Mucosa of rectum (tissue), 2 donors: ENCODE measurements around the gene ZNF593OS.

Source experiments
- H3K27ac ChIP-seq, 2 donors: one replicate each; pipeline ENCODE4 v1.7.0; 2013; ENCODE audit warnings: inconsistent platforms in 2 of 2, low read depth in 2 of 2, low read length in 2 of 2
- H3K27me3 ChIP-seq, 2 donors: one replicate each; pipeline ENCODE4 v1.7.0; 2013; ENCODE audit warnings: low read length in 2 of 2; ENCODE audit not compliant: control insufficient read depth in 2 of 2, insufficient read depth in 2 of 2
- H3K36me3 ChIP-seq, 2 donors: one replicate each; pipeline ENCODE4 v1.7.0; 2013; ENCODE audit warnings: low read length in 2 of 2; ENCODE audit not compliant: control insufficient read depth in 2 of 2, insufficient read depth in 2 of 2
- H3K4me1 ChIP-seq, 2 donors: one replicate each; pipeline ENCODE4 v1.7.0; 2013; ENCODE audit warnings: low read length in 2 of 2, mild to moderate bottlenecking in 1 of 2; ENCODE audit not compliant: control insufficient read depth in 2 of 2, insufficient read depth in 2 of 2
- H3K4me3 ChIP-seq, 2 donors: one replicate each; pipeline ENCODE4 v1.7.0; 2013; ENCODE audit warnings: low read length in 2 of 2
- H3K9ac ChIP-seq, 2 donors: one replicate each; pipeline ENCODE4 v1.7.0; 2013; ENCODE audit warnings: low read length in 2 of 2, low read depth in 1 of 2, mild to moderate bottlenecking in 1 of 2
- H3K9me3 ChIP-seq, 2 donors: one replicate each; pipeline ENCODE4 v1.7.0; 2013; ENCODE audit warnings: low read length in 2 of 2; ENCODE audit not compliant: control insufficient read depth in 2 of 2
- donor health status: healthy.
- donor health status: Normal muscosa, but diverticular disease.

Gene ZNF593OS

GRCh38 chr1:26184883-26185282 is 13.3 kb upstream of the ZNF593OS start:
- H3K36me3 ChIP-seq = peaks cover 27 to 29% of the 10 kb centered on the region in 2 donors
- no peak overlapping the region for H3K4me3 ChIP-seq
- H3K27me3 ChIP-seq = no peaks in the 10 kb centered on the region
- H3K9me3 ChIP-seq = no peaks in the 10 kb centered on the region
- no peaks in the 10 kb centered on the region for H3K4me1 ChIP-seq
- H3K9ac ChIP-seq = no peak overlapping the region
- no peak overlapping the region for H3K27ac ChIP-seq

GRCh38 chr1:26184086-26184485 is 12.5 kb upstream of the ZNF593OS start:
- peaks cover 27% of the 10 kb centered on the region in 2 donors for H3K36me3 ChIP-seq
- H3K27me3 ChIP-seq = no peaks in the 10 kb centered on the region
- no peak overlapping the region for H3K9ac ChIP-seq

GRCh38 chr1:26182383-26182696 is 10.7 kb upstream of the ZNF593OS start:
- H3K27me3 ChIP-seq = no peaks in the 10 kb centered on the region
- H3K4me3 ChIP-seq = no peak overlapping the region
- no peak overlapping the region for H3K9ac ChIP-seq
- H3K36me3 ChIP-seq = peaks cover 19 to 23% of the 10 kb centered on the region in 2 donors
- no peak overlapping the region for H3K27ac ChIP-seq
- H3K4me1 ChIP-seq = peaks cover 8 to 10% of the 10 kb centered on the region in 2 donors
- H3K9me3 ChIP-seq = no peaks in the 10 kb centered on the region

More at GRCh38 chr1:26184086-26184485, 12.5 kb upstream of the ZNF593OS start:
- no peak overlapping the region for H3K27ac ChIP-seq
- no peak overlapping the region for H3K4me3 ChIP-seq
- no peaks in the 10 kb centered on the region for H3K4me1 ChIP-seq
- no peaks in the 10 kb centered on the region for H3K9me3 ChIP-seq

GRCh38 chr1:26181586-26182382 is 10.2 kb upstream of the ZNF593OS start:
- no peak overlapping the region for H3K27ac ChIP-seq
- H3K36me3 ChIP-seq = peaks cover 15 to 18% of the 10 kb centered on the region in 2 donors

GRCh38 chr1:26180010-26180506 is 8.4 kb upstream of the ZNF593OS start:
- H3K27ac ChIP-seq = no peak overlapping the region
- no peaks in the 10 kb centered on the region for H3K9me3 ChIP-seq
- H3K4me3 ChIP-seq = no peak overlapping the region
- H3K4me1 ChIP-seq = peaks cover 8 to 13% of the 10 kb centered on the region in 2 donors
- H3K9ac ChIP-seq = no peak overlapping the region
- H3K27me3 ChIP-seq = no peaks in the 10 kb centered on the region
- H3K36me3 ChIP-seq = peaks cover 15% of the 10 kb centered on the region in 2 donors

More at GRCh38 chr1:26181586-26182382, 10.2 kb upstream of the ZNF593OS start:
- no peak overlapping the region for H3K4me3 ChIP-seq
- H3K27me3 ChIP-seq = no peaks in the 10 kb centered on the region
- no peak overlapping the region for H3K9ac ChIP-seq
- peaks cover 8 to 13% of the 10 kb centered on the region in 2 donors for H3K4me1 ChIP-seq
- no peaks in the 10 kb centered on the region for H3K9me3 ChIP-seq

GRCh38 chr1:26177182-26177684 is 5.6 kb upstream of the ZNF593OS start, which contains the start of gene CNKSR1:
TSS of gene CNKSR1 (plus strand) at chr1:26177491. CDS start at chr1:26177548, 57 bp downstream.
- Histone ChIP-seq H3K27me3 (no peaks in the 10 kb centered on the region), H3K4me3 (peak within 1 kb of the TSS; percentile 61 to 73), H3K27ac (peak within 1 kb of the TSS; percentile 76 to 89), H3K4me1 (peaks cover 8 to 13% of the 10 kb centered on the region in 2 donors), H3K9ac (peak within 1 kb of the TSS; percentile 68 to 80), H3K9me3 (no peaks in the 10 kb centered on the region), H3K36me3 (peaks cover 7 to 10% of the 10 kb centered on the region in 2 donors)

- H3K4me3 ChIP-seq = no peak overlapping the region
- no peak overlapping the region for H3K9ac ChIP-seq
- H3K9me3 ChIP-seq = no peaks in the 10 kb centered on the region
- H3K27me3 ChIP-seq = no peaks in the 10 kb centered on the region
- peaks cover 14 to 19% of the 10 kb centered on the region in 2 donors for H3K4me1 ChIP-seq
- H3K27ac ChIP-seq = no peak overlapping the region
- H3K36me3 ChIP-seq = peaks cover 0 to 5% of the 10 kb centered on the region in 2 donors
Observed at GRCh38 chr1:26175346-26175745, 3.7 kb upstream of the ZNF593OS start.

- Histone ChIP-seq H3K27ac (no peak overlapping the region), H3K27me3 (no peaks in the 10 kb centered on the region), H3K9ac (peak overlapping the region; percentile 84 to 97), H3K4me1 (peaks cover 7 to 11% of the 10 kb centered on the region in 2 donors), H3K4me3 (peak overlapping the region; percentile 84 to 94), H3K9me3 (no peaks in the 10 kb centered on the region), H3K36me3 (peaks cover 0 to 5% of the 10 kb centered on the region in 2 donors)
Observed at GRCh38 chr1:26170472-26170821, 1.2 kb downstream of the ZNF593OS start.

GRCh38 chr1:26169669-26170471 is 1.8 kb downstream of the ZNF593OS start, which contains the start of gene ZNF593:
TSS of gene ZNF593 (plus strand) at chr1:26169908. CDS start at chr1:26169984, 76 bp downstream.
- no peaks in the 10 kb centered on the region for H3K9me3 ChIP-seq
- no peaks in the 10 kb centered on the region for H3K27me3 ChIP-seq
- H3K4me1 ChIP-seq = peaks cover 7 to 11% of the 10 kb centered on the region in 2 donors
- H3K36me3 ChIP-seq = peaks cover 0 to 5% of the 10 kb centered on the region in 2 donors
- H3K27ac ChIP-seq = peak within 1 kb of the TSS; percentile 68 to 71
- H3K4me3 ChIP-seq = peak within 1 kb of the TSS; percentile 84 to 94
- H3K9ac ChIP-seq = peak within 1 kb of the TSS; percentile 84 to 97
